Neutrophil (primary cell): Measurements from ENCODE around the gene EDDM13.
"Not testable (repeated sequence)": the region's sequence is repeated elsewhere in the genome, so short reads cannot be mapped to it uniquely, and the experiment has no call there.

Experiments used
- H3K27ac ChIP-seq: fragments of 200-600 bp; sonication (generic); 2 replicates; pipeline ENCODE4 v1.5.1; 2016; ENCODE audit warnings: mild to moderate bottlenecking, moderate library complexity
- H3K27me3 ChIP-seq: fragments of 200-600 bp; sonication (generic); 2 replicates; pipeline ENCODE4 v1.6.0; 2016; ENCODE audit warnings: mild to moderate bottlenecking
- H3K36me3 ChIP-seq: fragments of 200-600 bp; sonication (generic); 2 replicates; pipeline ENCODE4 v1.5.1; 2017
- H3K4me1 ChIP-seq, 2 experiments: fragments of 200-600 bp in 1 of 2; sonication (generic) in 1 of 2; 1 replicate in 1 of 2; 2 replicates in 1 of 2; pipeline versions ENCODE4 v1.5.1 to v1.6.1; 2013 to 2016; ENCODE audit warnings: low read depth in 1 of 2, low read length in 1 of 2, mild to moderate bottlenecking in 1 of 2, moderate library complexity in 1 of 2; ENCODE audit not compliant: control insufficient read depth in 1 of 2, insufficient read depth in 1 of 2
- H3K4me3 ChIP-seq, 2 experiments: fragments of 200-600 bp in 1 of 2; sonication (generic) in 1 of 2; 1 replicate in 1 of 2; 2 replicates in 1 of 2; pipeline ENCODE4 v1.5.1; 2013 to 2016; ENCODE audit warnings: low read depth in 1 of 2, low read length in 1 of 2, mild to moderate bottlenecking in 1 of 2, moderate library complexity in 1 of 2
- H3K9me3 ChIP-seq: fragments of 200-600 bp; sonication (generic); 2 replicates; pipeline ENCODE4 v1.5.1; 2016
- TF ChIP-seq, protein P1 (sequence below): fragments of 200-600 bp; sonication (generic); IDR thresholded peaks from 2 replicates; pipeline ENCODE4 v1.5.1; 2016; ENCODE audit warnings: antibody characterized with exemption

Gene EDDM13

DNA sequence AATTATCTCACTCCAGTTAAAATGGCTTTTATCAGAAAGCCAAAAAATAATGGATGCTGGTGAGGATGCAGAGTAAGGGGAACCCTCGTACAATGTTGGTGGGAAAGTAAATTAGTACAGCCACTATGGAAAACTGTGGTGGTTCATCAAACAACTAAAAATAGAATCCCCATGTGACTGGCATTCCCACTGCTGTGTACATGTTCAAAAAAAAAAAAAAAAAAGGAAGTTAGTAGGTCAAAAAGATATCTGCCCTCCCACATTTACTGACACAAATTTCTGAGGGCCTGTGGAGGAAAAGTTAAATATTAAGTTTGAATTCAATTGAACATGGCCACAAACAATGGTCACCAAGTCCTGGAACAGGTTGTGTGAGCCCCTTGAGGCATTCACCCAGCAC lies 51.9 kb downstream of the EDDM13 start:
- Histone ChIP-seq H3K27me3 (no peaks in the 10 kb centered on the region), H3K4me3 (no peak overlapping the region)

DNA sequence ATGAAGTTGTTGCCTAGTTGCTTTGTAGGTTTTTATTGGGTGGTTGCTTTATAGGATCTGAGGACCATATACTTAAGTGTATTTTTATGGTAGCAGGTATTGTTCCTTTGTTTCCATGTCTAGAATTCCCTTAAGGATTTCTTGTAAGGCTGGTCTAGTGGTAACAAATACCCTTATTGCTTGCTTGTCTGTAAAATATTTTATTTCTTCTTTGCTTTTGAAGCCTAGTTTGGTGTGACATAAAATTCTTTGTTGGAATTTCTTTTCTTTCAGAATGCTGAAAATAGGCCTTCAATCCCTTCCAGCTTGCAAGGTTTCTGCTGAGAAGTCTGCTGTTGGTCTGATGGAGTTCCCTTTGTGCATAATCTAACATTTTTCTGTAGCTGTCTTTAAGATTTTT lies 60.1 kb downstream of the EDDM13 start:
- H3K27ac ChIP-seq = no peak overlapping the region
- no peak overlapping the region for H3K4me3 ChIP-seq
- H3K36me3 ChIP-seq = no peaks in the 10 kb centered on the region
- H3K27me3 ChIP-seq = no peaks in the 10 kb centered on the region
- TF ChIP-seq, protein P1, sequence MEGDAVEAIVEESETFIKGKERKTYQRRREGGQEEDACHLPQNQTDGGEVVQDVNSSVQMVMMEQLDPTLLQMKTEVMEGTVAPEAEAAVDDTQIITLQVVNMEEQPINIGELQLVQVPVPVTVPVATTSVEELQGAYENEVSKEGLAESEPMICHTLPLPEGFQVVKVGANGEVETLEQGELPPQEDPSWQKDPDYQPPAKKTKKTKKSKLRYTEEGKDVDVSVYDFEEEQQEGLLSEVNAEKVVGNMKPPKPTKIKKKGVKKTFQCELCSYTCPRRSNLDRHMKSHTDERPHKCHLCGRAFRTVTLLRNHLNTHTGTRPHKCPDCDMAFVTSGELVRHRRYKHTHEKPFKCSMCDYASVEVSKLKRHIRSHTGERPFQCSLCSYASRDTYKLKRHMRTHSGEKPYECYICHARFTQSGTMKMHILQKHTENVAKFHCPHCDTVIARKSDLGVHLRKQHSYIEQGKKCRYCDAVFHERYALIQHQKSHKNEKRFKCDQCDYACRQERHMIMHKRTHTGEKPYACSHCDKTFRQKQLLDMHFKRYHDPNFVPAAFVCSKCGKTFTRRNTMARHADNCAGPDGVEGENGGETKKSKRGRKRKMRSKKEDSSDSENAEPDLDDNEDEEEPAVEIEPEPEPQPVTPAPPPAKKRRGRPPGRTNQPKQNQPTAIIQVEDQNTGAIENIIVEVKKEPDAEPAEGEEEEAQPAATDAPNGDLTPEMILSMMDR = no peak
- H3K4me1 ChIP-seq = no peaks in the 10 kb centered on the region
- H3K9me3 ChIP-seq = no peaks in the 10 kb centered on the region

More for the DNA sequence above, 51.9 kb downstream of the EDDM13 start:
- Histone ChIP-seq H3K9me3 (no peaks in the 10 kb centered on the region), H3K4me1 (peaks cover 26 to 29% of the 10 kb centered on the region in 2 experiments), H3K27ac (no peak overlapping the region), H3K36me3 (no peaks in the 10 kb centered on the region)
- TF ChIP-seq, protein P1 = no peak

DNA sequence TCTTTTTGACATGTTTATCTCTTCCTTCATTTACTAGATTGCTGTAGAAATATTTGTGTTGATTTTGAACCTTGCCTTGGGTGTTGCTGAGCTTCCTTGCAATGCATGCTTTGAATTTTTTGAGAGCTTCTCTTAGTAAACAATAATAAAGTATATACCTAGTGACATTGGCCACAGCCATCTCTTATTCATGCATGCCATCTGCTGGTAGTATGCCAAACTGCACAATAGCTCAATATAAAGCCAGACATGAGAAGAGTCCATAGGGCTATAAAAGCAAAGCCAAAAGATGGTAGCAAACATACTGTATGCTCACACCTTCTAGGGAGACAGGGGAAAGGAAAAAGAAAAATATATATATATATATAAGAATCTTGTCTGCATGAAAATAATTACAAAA lies 61.0 kb downstream of the EDDM13 start:
- Histone ChIP-seq H3K4me1 (no peaks in the 10 kb centered on the region), H3K36me3 (no peaks in the 10 kb centered on the region), H3K27me3 (no peaks in the 10 kb centered on the region), H3K9me3 (peaks cover 3% of the 10 kb centered on the region), H3K27ac (no peak overlapping the region), H3K4me3 (no peak overlapping the region)
- TF ChIP-seq, protein P1 = peak; percentile 60

DNA sequence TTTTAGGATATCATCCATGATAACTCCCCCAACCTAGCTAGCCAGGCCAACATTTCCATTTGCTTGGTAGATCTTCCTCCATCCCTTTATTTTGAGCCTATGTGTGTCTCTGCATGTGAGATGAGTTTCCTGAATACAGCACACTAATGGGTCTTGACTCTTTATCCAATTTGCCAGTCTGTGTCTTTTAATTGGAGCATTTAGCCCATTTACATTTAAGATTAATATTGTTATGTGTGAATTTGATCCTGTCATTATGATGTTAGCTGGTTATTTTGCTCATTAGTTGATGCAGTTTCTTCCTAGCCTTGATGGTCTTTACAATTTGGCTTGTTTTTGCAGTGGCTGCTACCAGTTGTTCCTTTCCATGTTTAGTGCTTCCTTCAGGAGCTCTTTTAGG lies 62.8 kb downstream of the EDDM13 start:
- H3K36me3 ChIP-seq, H3K9me3 ChIP-seq, H3K4me1 ChIP-seq, H3K27ac ChIP-seq, H3K27me3 ChIP-seq, H3K4me3 ChIP-seq: not testable (repeated sequence)

DNA sequence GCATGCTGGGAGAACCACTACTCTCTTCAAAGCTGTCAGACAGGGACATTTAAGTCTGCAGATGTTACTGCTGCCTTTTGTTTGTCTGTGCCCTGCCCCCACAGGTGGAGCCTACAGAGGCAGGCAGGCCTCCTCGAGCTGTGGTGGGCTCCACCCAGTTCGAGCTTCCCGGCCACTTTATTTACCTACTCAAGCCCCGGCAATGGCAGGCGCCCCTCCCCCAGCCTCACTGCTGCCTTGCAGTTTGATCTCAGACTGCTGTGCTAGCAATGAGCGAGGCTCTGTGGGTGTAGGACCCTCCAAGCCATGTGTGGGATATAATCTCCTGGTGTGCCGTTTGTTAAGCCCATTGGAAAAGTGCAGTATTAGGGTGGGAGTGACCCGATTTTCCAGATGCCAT lies 64.5 kb downstream of the EDDM13 start:
- not testable (repeated sequence) for H3K36me3 ChIP-seq, H3K27ac ChIP-seq, H3K27me3 ChIP-seq, H3K4me1 ChIP-seq, H3K9me3 ChIP-seq, H3K4me3 ChIP-seq

DNA sequence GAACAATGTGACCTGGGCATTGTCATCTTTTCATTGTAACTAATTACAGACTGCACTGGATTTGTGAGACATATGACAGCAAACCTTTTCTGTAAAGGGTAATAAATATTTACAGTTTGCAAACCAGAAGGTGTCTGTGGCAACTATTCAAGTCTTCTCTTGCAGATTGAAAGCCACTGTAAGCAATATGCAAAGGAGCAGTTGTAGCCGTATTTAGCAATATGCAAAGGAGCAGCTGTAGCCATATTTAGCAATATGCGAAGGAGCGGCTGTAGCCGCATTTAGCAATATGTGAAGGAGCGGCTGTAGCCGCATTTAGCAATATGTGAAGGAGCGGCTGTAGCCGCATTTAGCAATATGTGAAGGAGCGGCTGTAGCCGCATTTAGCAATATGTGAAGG lies 66.5 kb downstream of the EDDM13 start:
- not testable (repeated sequence) for H3K36me3 ChIP-seq, H3K4me1 ChIP-seq, H3K4me3 ChIP-seq, H3K27ac ChIP-seq, H3K27me3 ChIP-seq, H3K9me3 ChIP-seq

DNA sequence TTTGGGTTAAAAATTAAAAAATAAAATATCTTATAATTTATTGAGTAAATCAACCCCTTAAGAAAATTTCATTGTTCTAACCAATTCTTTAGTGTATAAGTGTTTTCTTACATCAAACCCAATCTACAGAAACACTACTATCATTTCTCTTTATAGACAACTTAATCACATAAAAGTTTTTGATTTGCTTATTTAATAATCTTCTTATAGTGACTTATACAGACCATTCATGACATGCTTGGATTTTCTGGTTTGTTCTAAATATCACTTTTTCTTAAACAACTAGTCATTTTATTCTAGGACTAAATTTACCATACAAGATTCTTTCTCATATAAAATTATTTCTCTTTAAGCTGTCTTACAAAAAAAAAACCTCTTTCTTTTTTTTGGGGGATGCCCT lies 69.4 kb downstream of the EDDM13 start:
- H3K36me3 ChIP-seq = no peaks in the 10 kb centered on the region
- H3K27ac ChIP-seq = no peak overlapping the region
- TF ChIP-seq, protein P1 = no peak
- H3K4me1 ChIP-seq = no peaks in the 10 kb centered on the region
- no peak overlapping the region for H3K4me3 ChIP-seq
- H3K9me3 ChIP-seq = peaks cover 3% of the 10 kb centered on the region
- no peaks in the 10 kb centered on the region for H3K27me3 ChIP-seq
